CD14-positive monocyte (primary cell): ENCODE measurements around the gene PAX8. TPM values are rescaled to one million over a fixed set of nuclear protein-coding genes. Genes with fewer than 3 reads are reported as not detected.

Experiments used
- DNase-seq, 3 donors: peaks; one replicate each; pipeline ENCODE4 v3.0.0-alpha.2; 2011 to 2022
- H2AFZ ChIP-seq: 2 replicates; pipeline ENCODE4 v1.6.0; 2012; ENCODE audit warnings: mild to moderate bottlenecking, low read depth, low read length, inconsistent platforms; ENCODE audit not compliant: insufficient read depth, poor library complexity, severe bottlenecking
- H3K27ac ChIP-seq, 2 donors: 1 replicate in 1 of 2; 2 replicates in 1 of 2; pipeline ENCODE4 v1.5.1; 2012 to 2013; ENCODE audit warnings: low read length in 2 of 2, control low read depth in 1 of 2, inconsistent platforms in 1 of 2, low read depth in 1 of 2, mild to moderate bottlenecking in 1 of 2
- H3K27me3 ChIP-seq, 2 donors: one replicate each; pipeline versions ENCODE4 v1.6.0 to v1.6.1; 2011 to 2013; ENCODE audit warnings: low read length in 2 of 2; ENCODE audit not compliant: control insufficient read depth in 2 of 2, insufficient read depth in 2 of 2
- H3K36me3 ChIP-seq, 2 donors: replicated peaks in 1 of 2; 1 replicate in 1 of 2; 2 replicates in 1 of 2; pipeline versions ENCODE4 v1.5.1 to v1.6.1; 2012 to 2013; ENCODE audit warnings: low read length in 2 of 2, control low read depth in 1 of 2, inconsistent platforms in 1 of 2, mild to moderate bottlenecking in 1 of 2; ENCODE audit not compliant: insufficient read depth in 2 of 2, control insufficient read depth in 1 of 2
- H3K4me1 ChIP-seq, 2 donors: 1 replicate in 1 of 2; 2 replicates in 1 of 2; pipeline versions ENCODE4 v1.5.1 to v1.6.1; 2012 to 2013; ENCODE audit warnings: low read length in 2 of 2, control low read depth in 1 of 2, inconsistent platforms in 1 of 2, mild to moderate bottlenecking in 1 of 2, moderate library complexity in 1 of 2; ENCODE audit not compliant: insufficient read depth in 2 of 2, control insufficient read depth in 1 of 2
- H3K4me2 ChIP-seq: replicated peaks from 2 replicates; pipeline ENCODE3; 2012; ENCODE audit warnings: low read length, moderate library complexity, mild to moderate bottlenecking; ENCODE audit not compliant: poor library complexity, severe bottlenecking; ENCODE audit errors: extremely low read depth
- H3K4me3 ChIP-seq, 3 experiments: fragments of 200-600 bp in 1 of 3; sonication (generic) in 1 of 3; replicated peaks in 1 of 3; 1 replicate in 2 of 3; 2 replicates in 1 of 3; pipeline ENCODE4 v1.5.1; 2011 to 2013; ENCODE audit warnings: low read length in 3 of 3, mild to moderate bottlenecking in 3 of 3, control low read depth in 2 of 3, low read depth in 2 of 3, inconsistent platforms in 1 of 3, moderate library complexity in 1 of 3
- H3K79me2 ChIP-seq: 2 replicates; pipeline ENCODE4 v1.6.0; 2012; ENCODE audit warnings: mild to moderate bottlenecking, control low read depth, inconsistent platforms, low read length, moderate library complexity; ENCODE audit not compliant: insufficient read depth
- H3K9ac ChIP-seq: 2 replicates; pipeline ENCODE4 v1.6.0; 2017; ENCODE audit warnings: low read length, mild to moderate bottlenecking; ENCODE audit not compliant: insufficient read depth, poor library complexity, severe bottlenecking
- H3K9me3 ChIP-seq, 2 donors: replicated peaks in 1 of 2; 1 replicate in 1 of 2; 2 replicates in 1 of 2; pipeline versions ENCODE4 v1.5.1 to v1.6.1; 2012 to 2013; ENCODE audit warnings: low read length in 2 of 2, control low read depth in 1 of 2; ENCODE audit not compliant: control insufficient read depth in 1 of 2, insufficient read depth in 1 of 2
- H4K20me1 ChIP-seq: 2 replicates; pipeline ENCODE4 v1.6.0; 2012; ENCODE audit warnings: mild to moderate bottlenecking, low read length, control low read depth, moderate library complexity; ENCODE audit not compliant: insufficient read depth
- H3K27ac Mint-ChIP-seq, 7 donors: one replicate each; pipeline ENCODE4 v1.8.0; 2020; ENCODE audit warnings: mild to moderate bottlenecking in 7 of 7, mixed read lengths in 7 of 7, moderate library complexity in 6 of 7, inconsistent platforms in 2 of 7
- H3K27me3 Mint-ChIP-seq, 3 donors: one replicate each; pipeline ENCODE4 v1.8.0; 2021 to 2022; ENCODE audit warnings: low read depth in 3 of 3, mild to moderate bottlenecking in 3 of 3, mixed read lengths in 3 of 3, moderate library complexity in 3 of 3, inconsistent platforms in 1 of 3
- H3K36me3 Mint-ChIP-seq, 2 donors: one replicate each; pipeline ENCODE4 v1.8.0; 2020; ENCODE audit warnings: mixed read lengths in 2 of 2, inconsistent platforms in 1 of 2, mild to moderate bottlenecking in 1 of 2
- H3K4me1 Mint-ChIP-seq: one replicate; pipeline ENCODE4 v1.8.0; 2020; ENCODE audit warnings: mild to moderate bottlenecking, mixed read lengths
- H3K4me3 Mint-ChIP-seq, 2 donors: one replicate each; pipeline ENCODE4 v1.8.0; 2020; ENCODE audit warnings: mild to moderate bottlenecking in 2 of 2, mixed read lengths in 2 of 2, moderate library complexity in 1 of 2
- H3K9me3 Mint-ChIP-seq, 7 donors: one replicate each; pipeline ENCODE4 v1.8.0; 2020 to 2022; ENCODE audit warnings: mixed read lengths in 7 of 7, mild to moderate bottlenecking in 6 of 7, moderate library complexity in 6 of 7, inconsistent platforms in 2 of 7
- WGBS: methylation state at CpG from one replicate; pipeline ENCODE4 v1.1.5; 2013; ENCODE audit warnings: missing lambda C conversion rate; ENCODE audit not compliant: insufficient coverage; 5-methylcytosine and 5-hydroxymethylcytosine counted together
- intact Hi-C, 2 donors: fragments of 100-400 bp; cut with micrococcal nuclease; formaldehyde crosslinking; loops; one replicate each; pipeline versions ENCODE4 v1.15.0 to v1.15.1; 2023
- polyA plus RNA-seq, 3 donors: library from polyadenylated mRNA; depleted of rRNA in 1 of 3; unstranded in 2 of 3; stranded (reverse) in 1 of 3; fragments of 300-500 nt in 2 of 3; fragments of >200 nt in 1 of 3; fragmentation: Illumina TruSeq in 2 of 3; gene quantifications; 1 replicate in 2 of 3; 2 replicates in 1 of 3; pipeline ENCODE4 v1.2.3, GENCODE V29; 2012 to 2021
- TF ChIP-seq, protein P1 (sequence below): fragments of 200-600 bp; IDR thresholded peaks from one replicate; pipeline ENCODE4 v1.8.0; 2022; ENCODE audit warnings: antibody characterized with exemption, mild to moderate bottlenecking

Gene PAX8
- polyA plus RNA-seq, 3 donors, result 0.26 to 0.47 (median 0.36) TPM

DNA sequence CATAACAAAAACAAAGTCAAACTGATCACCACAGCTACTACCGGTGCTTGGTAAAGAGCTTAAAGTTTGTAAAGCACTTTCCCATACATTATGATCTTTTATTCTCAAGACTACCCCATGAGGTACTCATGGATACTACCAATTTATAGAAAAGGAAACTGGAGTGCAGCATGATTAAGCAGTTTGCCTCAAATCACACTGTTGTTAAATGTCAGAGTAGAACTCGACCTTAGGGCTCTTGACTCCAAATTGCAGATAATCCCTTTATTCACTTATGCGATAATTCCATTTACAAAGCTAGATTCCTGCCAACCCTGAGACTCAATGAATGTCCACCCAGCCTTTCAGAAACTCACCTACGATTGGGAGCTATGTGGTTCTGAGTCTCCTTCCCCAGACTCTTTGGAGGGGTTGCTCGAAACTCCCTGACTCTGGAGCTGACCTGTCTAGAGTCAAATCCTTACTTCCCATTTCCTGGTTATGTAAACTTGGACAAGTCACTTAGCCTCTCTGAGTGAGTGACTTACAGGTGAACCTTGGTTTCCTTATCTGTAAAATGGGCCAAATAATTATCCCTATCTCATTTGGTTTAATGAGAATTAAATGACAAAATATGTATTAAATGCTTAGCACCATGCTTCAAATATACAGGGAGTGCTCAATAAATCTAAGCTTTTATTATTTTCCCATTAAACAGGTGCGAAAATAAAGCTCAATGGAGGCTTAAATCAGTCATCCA, 57.6 kb downstream of the PAX8 start:
- intact Hi-C loops, result no loop called here
- Mint-ChIP-seq H3K4me1 (peaks cover 37% of the 10 kb centered on the region), H3K4me3 (no peak overlapping the region), H3K9me3 (peaks cover 0 to 1% (median 0%) of the 10 kb centered on the region in 7 donors), H3K36me3 (peaks cover 1 to 2% of the 10 kb centered on the region in 2 donors), H3K27ac (no peak overlapping the region), H3K27me3 (peaks cover 1 to 6% (median 2%) of the 10 kb centered on the region in 3 donors)
- Histone ChIP-seq H3K4me2 (no peak overlapping the region), H4K20me1 (no peaks in the 10 kb centered on the region), H3K9me3 (no peaks in the 10 kb centered on the region), H3K4me3 (no peak overlapping the region), H3K4me1 (peaks cover 34 to 36% of the 10 kb centered on the region in 2 donors), H2AFZ (no peak overlapping the region), H3K36me3 (no peaks in the 10 kb centered on the region), H3K27me3 (no peaks in the 10 kb centered on the region), H3K27ac (no peak overlapping the region), H3K9ac (no peak overlapping the region), H3K79me2 (no peaks in the 10 kb centered on the region)
- 100% methylated on average over 1 of the region's 6 CpGs for WGBS
- TF ChIP-seq, protein P1, sequence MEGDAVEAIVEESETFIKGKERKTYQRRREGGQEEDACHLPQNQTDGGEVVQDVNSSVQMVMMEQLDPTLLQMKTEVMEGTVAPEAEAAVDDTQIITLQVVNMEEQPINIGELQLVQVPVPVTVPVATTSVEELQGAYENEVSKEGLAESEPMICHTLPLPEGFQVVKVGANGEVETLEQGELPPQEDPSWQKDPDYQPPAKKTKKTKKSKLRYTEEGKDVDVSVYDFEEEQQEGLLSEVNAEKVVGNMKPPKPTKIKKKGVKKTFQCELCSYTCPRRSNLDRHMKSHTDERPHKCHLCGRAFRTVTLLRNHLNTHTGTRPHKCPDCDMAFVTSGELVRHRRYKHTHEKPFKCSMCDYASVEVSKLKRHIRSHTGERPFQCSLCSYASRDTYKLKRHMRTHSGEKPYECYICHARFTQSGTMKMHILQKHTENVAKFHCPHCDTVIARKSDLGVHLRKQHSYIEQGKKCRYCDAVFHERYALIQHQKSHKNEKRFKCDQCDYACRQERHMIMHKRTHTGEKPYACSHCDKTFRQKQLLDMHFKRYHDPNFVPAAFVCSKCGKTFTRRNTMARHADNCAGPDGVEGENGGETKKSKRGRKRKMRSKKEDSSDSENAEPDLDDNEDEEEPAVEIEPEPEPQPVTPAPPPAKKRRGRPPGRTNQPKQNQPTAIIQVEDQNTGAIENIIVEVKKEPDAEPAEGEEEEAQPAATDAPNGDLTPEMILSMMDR, result no peak
- DNase-seq, result no peak

- Mint-ChIP-seq H3K4me3 (no peak overlapping the region), H3K4me1 (peaks cover 35% of the 10 kb centered on the region), H3K27ac (peak overlapping the region in 6 of 7 donors; percentile 23 to 96 (median 47)), H3K36me3 (peaks cover 1 to 2% of the 10 kb centered on the region in 2 donors), H3K9me3 (peaks cover 0 to 1% (median 0%) of the 10 kb centered on the region in 7 donors), H3K27me3 (peaks cover 1 to 6% (median 2%) of the 10 kb centered on the region in 3 donors)
- Histone ChIP-seq H4K20me1 (no peaks in the 10 kb centered on the region), H3K4me1 (peaks cover 34 to 36% of the 10 kb centered on the region in 2 donors), H3K27me3 (no peaks in the 10 kb centered on the region), H3K36me3 (no peaks in the 10 kb centered on the region), H3K9me3 (no peaks in the 10 kb centered on the region), H3K9ac (no peak overlapping the region), H3K79me2 (no peaks in the 10 kb centered on the region), H3K4me2 (no peak overlapping the region), H2AFZ (no peak overlapping the region), H3K27ac (no peak overlapping the region), H3K4me3 (no peak overlapping the region)
- intact Hi-C loops, result no loop called here
- WGBS, result 60% methylated on average over 5 of the region's 6 CpGs
- TF ChIP-seq, protein P1, result no peak
- DNase-seq, result peak; percentile 57 to 76 (median 66)
Measured at GRCh38 chr2:113219889-113220641, 58.7 kb downstream of the PAX8 start.
